Chondrocyte (in vitro differentiated cells): ENCODE measurements around the gene IGF1R. TPM values are rescaled to one million over a fixed set of nuclear protein-coding genes. Genes with fewer than 3 reads are reported as not detected.

Experiments used
- DNase-seq: peaks from one replicate; pipeline ENCODE4 v3.0.0; 2021; ENCODE audit warnings: mixed read lengths, low spot score
- H3K27ac Mint-ChIP-seq: one replicate; pipeline ENCODE4 v1.8.0; 2021; ENCODE audit warnings: mild to moderate bottlenecking, moderate library complexity, mixed read lengths; ENCODE audit not compliant: unreplicated experiment
- H3K27me3 Mint-ChIP-seq: 2 replicates; pipeline ENCODE4 v1.8.0; 2021; ENCODE audit warnings: low read depth, mixed read lengths
- H3K36me3 Mint-ChIP-seq: 2 replicates; pipeline ENCODE4 v1.8.0; 2021; ENCODE audit warnings: low read depth, mixed read lengths
- H3K4me1 Mint-ChIP-seq: 2 replicates; pipeline ENCODE4 v1.8.0; 2021; ENCODE audit warnings: low read depth, mild to moderate bottlenecking, mixed read lengths
- H3K4me3 Mint-ChIP-seq: one replicate; pipeline ENCODE4 v1.8.0; 2021; ENCODE audit warnings: mild to moderate bottlenecking, moderate library complexity, mixed read lengths; ENCODE audit not compliant: unreplicated experiment
- H3K9me3 Mint-ChIP-seq: 2 replicates; pipeline ENCODE4 v1.8.0; 2021; ENCODE audit warnings: low read depth, mixed read lengths
- total RNA-seq: library from RNA; stranded (reverse); gene quantifications from 3 replicates; pipeline ENCODE4 v1.2.1, GENCODE V29; 2021
- TF ChIP-seq, protein P1 (sequence below): fragments of 200-600 bp; sonication (generic); IDR thresholded peaks from 2 replicates; pipeline ENCODE4 v1.5.0; 2021; ENCODE audit warnings: antibody characterized with exemption, mild to moderate bottlenecking, moderate library complexity

Gene IGF1R
- total RNA-seq, 1 donor from 2014 or later, result 119 TPM

DNA sequence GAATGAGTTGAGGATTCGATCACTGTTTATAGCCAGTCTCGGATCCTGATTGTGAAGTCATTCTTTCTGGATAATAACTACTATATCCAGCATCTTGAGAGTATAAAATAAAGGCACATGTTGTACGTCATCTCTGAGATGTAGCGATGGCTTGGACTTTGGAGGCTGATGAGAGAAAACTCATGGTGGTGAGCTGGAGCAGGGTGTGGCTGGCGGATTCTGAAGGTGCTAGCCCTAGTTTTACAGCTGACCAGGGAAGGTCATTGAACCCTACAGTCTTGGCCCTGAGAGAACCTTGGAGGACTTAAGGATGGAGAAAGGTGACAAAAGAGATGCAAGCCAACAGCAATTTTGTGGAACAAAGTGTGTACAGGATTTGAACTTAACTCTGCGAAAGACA is 153.8 kb downstream of the IGF1R start:
- peaks cover 74% of the 10 kb centered on the region for H3K4me1 Mint-ChIP-seq
- TF ChIP-seq, protein P1, sequence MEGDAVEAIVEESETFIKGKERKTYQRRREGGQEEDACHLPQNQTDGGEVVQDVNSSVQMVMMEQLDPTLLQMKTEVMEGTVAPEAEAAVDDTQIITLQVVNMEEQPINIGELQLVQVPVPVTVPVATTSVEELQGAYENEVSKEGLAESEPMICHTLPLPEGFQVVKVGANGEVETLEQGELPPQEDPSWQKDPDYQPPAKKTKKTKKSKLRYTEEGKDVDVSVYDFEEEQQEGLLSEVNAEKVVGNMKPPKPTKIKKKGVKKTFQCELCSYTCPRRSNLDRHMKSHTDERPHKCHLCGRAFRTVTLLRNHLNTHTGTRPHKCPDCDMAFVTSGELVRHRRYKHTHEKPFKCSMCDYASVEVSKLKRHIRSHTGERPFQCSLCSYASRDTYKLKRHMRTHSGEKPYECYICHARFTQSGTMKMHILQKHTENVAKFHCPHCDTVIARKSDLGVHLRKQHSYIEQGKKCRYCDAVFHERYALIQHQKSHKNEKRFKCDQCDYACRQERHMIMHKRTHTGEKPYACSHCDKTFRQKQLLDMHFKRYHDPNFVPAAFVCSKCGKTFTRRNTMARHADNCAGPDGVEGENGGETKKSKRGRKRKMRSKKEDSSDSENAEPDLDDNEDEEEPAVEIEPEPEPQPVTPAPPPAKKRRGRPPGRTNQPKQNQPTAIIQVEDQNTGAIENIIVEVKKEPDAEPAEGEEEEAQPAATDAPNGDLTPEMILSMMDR, result no peak
- no peaks in the 10 kb centered on the region for H3K36me3 Mint-ChIP-seq
- no peaks in the 10 kb centered on the region for H3K27me3 Mint-ChIP-seq
- no peaks in the 10 kb centered on the region for H3K9me3 Mint-ChIP-seq
- no peak overlapping the region for H3K4me3 Mint-ChIP-seq
- no peak for DNase-seq
- peak overlapping the region; percentile 94 for H3K27ac Mint-ChIP-seq

DNA sequence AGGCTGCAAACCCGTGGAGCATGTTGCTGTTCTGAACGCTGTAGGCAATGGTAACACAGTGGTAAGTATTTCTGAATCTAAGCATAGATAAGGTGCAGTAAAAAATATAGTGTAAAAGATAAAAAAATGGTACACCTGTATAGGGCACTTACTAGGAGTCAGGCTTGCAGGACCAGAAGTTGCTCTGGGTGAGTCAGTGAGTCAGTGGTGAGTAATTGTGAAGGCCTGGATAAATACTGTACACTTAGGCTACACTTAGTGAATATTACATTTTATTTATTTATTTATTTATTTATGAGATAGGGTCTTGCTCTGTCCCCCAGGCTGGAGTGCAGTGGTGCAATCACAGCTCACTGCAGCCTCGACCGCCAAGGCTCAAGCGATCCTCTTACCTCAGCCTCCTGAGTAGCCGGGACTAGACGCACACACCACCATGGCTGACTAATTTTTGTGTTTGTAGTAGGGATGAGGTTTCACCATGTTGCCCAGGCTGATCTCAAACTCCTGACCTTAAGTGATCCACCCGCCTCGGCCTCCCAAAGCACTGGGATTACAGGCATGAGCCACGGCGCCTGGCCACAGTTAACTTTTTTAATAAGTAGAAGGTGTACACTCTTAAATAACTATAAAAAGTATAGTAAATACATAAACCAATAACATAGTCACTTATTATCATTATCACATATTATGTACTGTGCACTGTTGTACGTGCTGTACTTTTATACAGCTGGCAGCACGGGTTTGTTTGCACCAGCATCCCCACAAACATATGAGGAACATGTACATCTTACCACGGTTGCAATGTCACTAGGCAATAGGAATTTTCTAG is 155.1 kb downstream of the IGF1R start:
- no peaks in the 10 kb centered on the region for H3K9me3 Mint-ChIP-seq
- no peaks in the 10 kb centered on the region for H3K27me3 Mint-ChIP-seq
- H3K27ac Mint-ChIP-seq, result no peak overlapping the region
- TF ChIP-seq, protein P1, result no peak
- no peak for DNase-seq
- no peak overlapping the region for H3K4me3 Mint-ChIP-seq
- H3K36me3 Mint-ChIP-seq, result no peaks in the 10 kb centered on the region
- H3K4me1 Mint-ChIP-seq, result peaks cover 73% of the 10 kb centered on the region

DNA sequence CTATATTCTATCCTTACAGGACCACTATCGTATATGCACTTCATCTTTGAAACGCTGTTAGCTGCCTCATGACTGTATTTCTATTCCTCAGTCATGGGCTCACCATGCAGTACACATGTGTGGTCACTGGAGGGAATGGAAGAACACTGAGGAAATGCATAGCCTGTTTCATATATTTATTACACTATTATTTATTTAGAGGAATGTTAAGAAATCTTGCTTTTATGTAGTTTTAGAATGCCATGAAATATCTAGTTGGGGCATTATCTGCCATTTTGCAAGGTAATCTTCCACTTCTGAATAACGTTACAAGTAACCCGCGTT is 155.7 kb downstream of the IGF1R start:
- DNase-seq, result no peak
- Mint-ChIP-seq H3K9me3 (no peaks in the 10 kb centered on the region), H3K27me3 (no peaks in the 10 kb centered on the region), H3K4me1 (peaks cover 70% of the 10 kb centered on the region), H3K4me3 (no peak overlapping the region), H3K36me3 (no peaks in the 10 kb centered on the region), H3K27ac (no peak overlapping the region)
- TF ChIP-seq, protein P1, result peak; percentile 70

DNA sequence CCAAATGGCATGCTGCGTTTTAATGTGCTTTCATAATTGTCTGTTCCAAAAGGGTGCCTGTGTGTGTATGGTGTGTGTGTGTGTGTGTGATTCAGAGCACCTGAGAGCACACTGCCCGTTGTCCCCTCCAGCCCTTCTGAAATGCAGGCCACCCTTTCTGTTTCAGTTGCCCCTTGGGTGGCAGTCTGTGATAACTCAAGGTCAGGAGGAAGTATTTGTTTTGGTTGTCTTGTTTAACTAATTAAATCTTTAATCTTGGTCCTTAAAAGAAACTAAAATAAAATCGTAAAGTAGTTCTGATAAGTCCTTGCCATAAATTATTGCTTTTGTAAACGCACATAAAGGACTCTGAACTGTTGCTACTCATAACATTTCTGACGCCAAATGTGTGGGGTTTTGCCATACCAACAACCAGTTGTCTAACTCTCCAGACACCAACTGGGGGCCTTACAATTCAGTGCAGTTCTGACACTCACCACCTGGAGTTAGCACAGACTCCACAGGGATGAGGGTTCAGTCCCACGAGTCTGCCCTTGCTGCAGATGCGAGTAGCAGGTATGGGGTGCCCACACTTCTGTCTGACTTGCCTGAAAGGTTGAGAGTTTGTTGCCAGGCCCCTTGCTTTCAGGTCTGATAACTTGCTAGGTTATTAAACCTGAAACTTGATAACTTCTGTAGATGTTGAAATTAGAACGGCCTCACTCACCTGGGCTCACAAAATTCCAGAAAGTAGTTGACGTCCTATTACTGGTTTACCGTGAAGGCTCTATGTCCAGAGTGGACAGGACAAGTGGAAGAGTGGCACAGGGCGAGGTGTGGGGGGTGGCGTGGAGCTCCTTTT is 157.3 kb downstream of the IGF1R start:
- no peaks in the 10 kb centered on the region for H3K36me3 Mint-ChIP-seq
- no peak for DNase-seq
- peaks cover 65% of the 10 kb centered on the region for H3K4me1 Mint-ChIP-seq
- H3K27ac Mint-ChIP-seq, result peak overlapping the region; percentile 12
- no peaks in the 10 kb centered on the region for H3K27me3 Mint-ChIP-seq
- H3K4me3 Mint-ChIP-seq, result no peak overlapping the region
- TF ChIP-seq, protein P1, result peak; percentile 40
- no peaks in the 10 kb centered on the region for H3K9me3 Mint-ChIP-seq

DNA sequence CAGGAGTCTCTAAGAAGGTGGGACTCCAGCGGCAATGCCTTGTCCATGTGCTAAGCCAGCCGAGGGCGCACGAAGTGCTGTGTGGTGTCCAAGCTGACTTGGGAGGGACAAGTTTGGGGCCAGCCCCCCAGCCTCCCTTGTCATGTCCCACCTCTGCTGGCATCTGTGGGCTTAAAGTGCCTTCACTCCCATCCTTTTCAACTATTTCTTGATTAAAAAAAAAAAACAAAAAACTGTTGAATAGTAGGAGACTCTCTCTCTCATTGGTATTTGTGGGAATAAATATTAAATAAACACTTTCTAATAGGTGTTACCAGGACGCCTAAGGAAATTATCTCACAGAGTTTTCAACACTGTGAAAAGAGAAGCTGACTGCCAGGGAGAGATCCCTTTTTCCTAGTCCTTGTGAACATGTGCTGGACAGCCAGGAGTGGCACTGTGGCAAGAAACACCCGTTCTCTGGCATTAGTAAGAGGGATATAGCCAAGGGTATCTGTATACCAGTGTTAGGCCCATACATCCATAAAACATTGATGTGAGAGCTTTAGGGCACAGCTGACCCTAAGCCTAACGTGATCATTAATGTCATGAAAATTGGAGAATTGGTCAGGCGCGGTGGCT is 158.0 kb downstream of the IGF1R start:
- Mint-ChIP-seq H3K4me3 (no peak overlapping the region), H3K4me1 (peaks cover 58% of the 10 kb centered on the region), H3K9me3 (no peaks in the 10 kb centered on the region), H3K36me3 (no peaks in the 10 kb centered on the region), H3K27ac (peak overlapping the region; percentile 71), H3K27me3 (no peaks in the 10 kb centered on the region)
- DNase-seq, result no peak
- TF ChIP-seq, protein P1, result no peak
